ENCODE measurements around the gene SDK1.

Gene SDK1

DNA sequence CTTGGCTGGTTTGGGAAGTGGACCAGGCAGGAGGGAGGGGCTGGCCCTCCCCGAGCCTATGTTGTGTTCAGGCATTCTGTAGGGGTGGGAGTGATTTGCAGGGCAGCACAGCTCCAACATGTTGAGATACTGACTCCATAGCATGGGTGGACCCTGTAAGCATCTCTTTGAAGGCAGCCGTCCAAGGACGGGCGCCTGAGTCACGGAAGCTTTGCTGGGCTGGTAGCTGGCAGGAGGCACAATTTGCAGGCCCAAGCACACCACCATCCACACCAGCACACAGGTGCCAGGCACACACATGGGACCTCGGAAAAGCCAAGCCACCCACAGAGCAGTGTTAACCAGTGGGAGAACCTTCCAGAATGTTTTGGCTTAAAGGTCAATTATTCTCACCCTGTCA is 875.9 kb downstream of the SDK1 start:
- no peak for DNase-seq

DNA sequence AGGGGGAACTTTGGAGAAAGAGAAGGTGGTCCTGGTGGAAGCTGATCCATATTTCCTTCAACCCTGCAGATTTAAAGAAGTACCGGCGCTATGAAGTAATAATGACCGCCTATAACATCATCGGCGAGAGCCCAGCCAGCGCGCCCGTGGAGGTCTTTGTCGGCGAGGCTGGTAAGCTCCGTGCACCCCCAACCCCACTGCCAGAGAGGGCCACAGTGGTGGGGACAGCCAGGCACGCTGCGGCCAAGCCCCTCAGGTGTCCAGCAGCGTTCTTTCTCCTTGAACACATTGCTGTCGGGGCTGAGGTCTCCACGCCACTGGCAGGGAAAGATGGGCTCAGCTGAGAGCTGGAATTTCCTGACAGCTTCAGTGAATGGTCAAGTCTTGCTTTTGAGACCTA is 877.4 kb downstream of the SDK1 start:
- no peak for DNase-seq

DNA sequence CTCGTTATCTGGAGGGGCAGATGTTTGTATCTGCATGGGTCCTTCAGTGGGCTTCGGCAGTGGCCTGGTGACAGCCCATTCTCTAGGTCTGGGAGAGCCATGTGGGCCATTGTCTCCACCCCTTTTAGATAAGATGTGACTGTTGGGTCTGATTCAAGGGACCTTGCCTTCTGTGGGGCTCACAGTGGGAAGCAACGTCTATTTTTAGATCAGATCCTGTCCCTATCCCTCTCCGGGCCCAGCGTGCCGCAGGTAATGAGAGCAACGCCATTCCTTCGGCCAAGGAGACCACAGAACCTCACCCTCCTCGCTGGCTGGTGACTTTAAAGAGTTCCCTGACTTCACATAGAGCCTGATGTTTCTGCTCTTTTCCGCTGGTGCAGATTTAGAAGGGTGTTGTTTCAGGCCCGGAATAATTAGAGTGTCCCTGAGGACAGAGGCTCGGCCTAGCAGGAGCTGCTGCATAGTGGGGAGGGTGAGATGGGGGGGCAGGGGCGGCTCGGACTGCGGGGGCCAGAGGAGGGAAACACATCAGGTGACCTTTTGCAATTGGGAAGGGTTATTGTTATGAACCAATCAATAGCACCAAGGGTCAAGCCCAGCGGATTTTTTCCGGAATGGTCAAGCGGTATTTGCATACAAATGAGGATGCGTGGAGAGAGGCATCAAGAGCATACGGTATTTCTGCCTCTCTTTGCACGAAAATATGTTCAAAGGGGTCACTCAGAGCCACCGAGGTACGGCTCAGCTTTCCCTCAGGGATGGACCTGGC is 878.0 kb downstream of the SDK1 start:
- DNase-seq = no peak

DNA sequence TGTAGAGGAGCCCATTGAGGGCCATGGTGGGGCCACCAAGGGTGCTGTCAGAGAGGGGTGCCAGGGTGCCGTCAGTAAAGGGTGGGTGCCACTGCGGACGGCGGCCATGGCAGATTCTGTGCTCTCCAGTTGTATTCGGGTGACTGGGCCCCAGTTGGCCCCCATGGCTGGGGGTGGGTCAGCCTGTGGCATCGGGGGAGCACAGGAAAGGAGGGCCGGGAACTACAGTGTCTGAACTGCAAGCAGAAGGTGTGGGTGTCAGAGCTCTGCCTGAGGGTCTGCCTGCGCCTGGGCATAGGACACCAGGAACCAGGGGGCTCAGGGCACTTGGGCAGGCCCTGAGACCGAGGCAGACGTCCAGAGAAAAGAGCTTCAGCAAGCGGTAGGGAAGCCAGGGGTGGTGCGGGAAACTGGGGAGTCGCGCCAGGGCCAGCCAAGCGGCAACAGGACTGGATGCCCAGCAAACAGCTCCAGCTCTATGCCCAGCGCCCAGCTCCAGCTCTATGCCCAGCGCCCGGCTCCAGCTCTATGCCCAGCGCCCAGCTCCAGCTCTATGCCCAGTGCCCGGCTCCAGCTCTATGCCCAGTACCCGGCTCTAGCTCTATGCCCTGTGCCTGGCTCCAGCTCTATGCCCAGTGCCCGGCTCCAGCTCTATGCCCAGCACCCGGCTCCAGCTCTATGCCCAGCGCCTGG is 878.8 kb downstream of the SDK1 start:
- DNase-seq = no peak

DNA sequence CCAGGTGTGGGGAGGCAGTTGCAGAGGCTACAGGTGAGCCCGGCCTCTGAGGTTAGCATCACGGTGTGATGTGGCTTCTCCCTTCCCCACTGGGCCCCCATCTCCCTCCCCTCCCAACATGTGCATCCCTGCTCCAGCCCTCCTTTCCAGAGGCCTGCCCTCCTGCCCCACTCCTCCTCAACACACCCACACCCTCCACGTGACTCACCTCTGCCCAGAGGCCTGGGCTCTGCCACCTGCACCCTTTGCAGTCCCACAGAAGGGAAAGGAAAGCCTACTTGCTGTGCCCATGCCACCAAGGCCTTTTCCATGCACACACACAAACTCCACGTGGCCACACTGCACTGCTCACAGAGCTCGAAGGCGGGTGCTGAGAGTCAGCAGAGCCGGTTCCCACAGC is 880.4 kb downstream of the SDK1 start:
- no peak for DNase-seq

DNA sequence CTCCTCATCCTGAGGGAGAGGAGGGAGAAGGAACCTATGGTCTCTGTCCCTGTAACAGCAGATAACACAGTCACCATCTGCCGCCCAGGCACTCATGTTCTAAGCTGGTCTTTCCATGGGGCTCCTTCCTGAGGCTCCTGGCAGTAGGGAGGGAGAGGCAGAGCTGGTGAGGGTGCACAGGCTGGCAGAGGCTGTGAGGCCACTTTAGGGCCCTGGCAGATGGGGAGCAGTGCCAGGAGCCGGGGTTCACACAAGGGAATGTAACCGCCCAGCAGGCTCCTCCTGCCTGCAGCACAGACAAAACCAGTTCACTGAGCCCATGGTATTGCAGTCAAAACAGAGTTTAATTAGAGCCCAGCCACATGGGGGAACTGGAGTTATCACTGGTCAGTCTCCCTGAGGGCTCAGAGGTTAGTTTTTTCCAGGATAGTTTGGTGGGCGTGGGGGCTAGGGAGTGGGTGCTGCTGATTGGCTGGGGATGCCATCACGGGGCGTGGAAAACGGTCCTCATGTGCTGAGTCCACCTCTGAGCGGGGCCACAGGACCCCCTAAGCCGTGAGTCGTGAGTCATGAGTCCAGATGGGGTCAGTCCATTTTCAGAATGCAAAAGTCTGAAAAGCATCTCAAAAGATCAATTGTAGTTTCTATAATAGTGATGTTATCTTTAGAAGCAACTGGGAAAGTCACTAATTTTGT is 881.7 kb downstream of the SDK1 start:
- no peak for DNase-seq

DNA sequence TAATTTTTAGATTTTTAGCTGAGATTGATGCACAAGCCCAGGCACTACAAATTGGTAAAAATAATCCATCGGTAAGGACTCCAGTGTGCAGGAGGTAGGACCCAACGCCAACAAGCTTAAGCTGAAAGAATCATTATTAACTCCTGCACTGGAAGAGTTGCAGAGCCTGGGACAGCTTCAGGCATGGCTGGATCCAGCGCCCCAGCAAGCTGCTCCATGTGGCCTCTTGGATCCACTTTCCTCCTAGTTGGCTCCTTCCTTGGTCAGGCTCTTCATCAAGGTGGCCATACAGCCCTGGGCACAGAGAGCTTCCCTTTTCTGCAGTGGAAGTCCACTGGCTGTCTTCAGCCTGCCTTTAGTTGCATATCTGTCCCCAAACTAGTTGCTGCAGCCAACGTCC is 883.6 kb downstream of the SDK1 start:
- no peak for DNase-seq

DNA sequence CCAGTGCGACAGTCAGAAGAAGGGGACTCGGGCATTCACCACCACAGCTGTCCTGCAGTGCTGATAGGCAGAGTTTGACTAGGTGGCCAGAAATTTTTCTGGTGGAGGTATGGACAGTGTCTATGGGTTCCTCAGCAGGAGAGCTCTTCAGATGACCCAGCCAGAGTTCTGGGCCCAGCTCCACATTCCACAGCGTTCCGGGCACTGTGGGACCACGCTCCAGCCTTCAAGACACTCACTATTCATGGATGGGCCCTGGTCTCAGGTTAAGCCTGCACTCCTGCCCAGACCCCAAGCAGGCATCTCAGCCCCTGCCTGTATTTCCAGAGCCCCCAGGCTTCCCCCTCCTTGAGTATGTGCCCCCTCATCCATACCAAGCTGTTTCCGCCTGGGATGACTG is 884.1 kb downstream of the SDK1 start:
- no peak for DNase-seq

DNA sequence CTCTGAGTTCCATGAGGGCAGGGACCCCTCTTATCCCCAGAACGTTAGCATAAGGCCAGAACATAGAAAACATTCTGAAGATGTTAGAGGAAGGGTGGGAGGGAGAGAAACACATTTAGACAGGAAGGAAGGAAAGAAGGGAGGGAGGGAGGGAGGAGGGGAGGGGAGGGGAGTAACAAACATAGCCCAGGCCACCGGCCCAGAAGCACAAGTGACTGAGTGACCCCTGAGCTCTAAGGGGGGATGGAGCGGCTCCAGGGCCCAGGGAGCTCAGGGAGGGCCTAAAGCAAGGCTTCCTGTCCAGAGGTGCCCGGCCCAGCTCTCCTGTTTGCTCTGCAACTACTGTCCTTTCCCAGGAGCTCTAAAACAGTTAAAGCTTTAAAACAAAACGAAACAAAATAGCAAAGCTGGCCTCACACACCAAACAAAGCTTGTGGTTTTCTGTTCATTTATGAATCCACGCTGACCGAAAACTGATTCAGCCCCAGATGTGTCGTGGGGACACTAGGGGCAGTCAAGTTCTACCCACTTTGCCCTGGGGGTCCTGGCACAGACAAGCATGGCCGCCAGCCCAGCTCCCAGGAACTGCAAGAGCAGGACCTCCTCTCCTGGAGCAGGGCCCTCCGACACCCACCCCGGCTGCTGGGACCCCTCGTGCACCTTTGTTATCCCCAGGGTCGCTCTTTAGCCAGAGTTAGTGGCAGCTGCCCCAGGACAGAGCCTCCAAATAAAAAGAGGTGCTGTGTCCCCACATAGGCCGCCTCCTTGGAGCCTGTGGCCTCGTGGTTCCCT is 884.9 kb downstream of the SDK1 start:
- no peak for DNase-seq

DNA sequence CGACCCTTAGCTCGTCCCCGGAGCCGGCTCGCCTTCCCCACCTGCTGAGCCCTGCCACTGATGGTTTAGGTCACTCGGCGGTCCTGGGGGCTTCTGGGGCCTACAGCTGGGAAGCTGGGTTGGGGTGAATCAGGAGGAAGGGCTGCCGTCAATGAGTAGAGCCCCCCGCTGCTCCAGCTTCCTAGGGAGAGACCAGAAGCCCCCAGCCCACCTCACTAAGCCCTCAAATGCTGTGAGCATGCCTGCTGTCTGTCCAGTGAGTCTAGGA is 885.4 kb downstream of the SDK1 start:
- no peak for DNase-seq

DNA sequence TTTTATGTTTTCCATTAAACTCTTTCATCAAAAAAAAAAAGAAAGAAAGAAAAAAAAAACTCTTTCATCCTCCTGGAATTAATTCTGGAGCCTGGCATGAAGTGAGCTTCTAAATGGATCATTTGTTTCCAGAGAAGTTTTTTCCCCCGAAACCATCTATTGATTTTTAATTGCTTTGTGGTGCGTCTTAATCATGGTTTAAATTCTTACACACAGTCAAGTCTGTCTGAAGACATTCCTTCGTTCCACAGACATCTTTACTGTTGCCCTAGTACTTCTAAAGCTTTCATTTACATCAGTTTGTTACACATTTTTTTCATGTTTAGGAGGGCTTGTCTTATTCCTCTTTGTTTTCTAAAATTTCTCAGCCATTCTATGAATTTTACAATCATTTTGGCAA is 887.6 kb downstream of the SDK1 start:
- no peak for DNase-seq

DNA sequence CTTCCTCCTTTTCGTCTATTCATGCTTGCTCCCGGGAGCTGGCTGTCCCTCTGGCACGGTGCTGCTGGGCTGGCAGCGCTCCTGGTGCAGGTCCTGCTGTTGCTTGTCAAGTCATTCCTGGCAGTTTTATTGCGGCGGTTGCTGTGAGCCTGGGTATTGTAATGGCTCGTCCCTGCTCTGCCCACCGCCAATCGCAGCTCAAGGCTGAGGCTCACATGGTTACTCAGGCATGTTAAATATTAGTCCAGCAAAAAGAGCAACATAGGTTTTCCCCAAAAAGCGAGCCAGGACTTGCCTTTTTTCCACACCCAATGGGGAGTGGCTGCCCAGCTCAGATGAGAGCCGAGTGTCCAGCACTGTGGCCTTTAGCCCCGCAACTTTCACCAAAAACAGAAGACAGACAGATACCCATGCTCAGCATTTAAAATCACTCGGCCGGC is 888.1 kb downstream of the SDK1 start:
- DNase-seq = no peak

DNA sequence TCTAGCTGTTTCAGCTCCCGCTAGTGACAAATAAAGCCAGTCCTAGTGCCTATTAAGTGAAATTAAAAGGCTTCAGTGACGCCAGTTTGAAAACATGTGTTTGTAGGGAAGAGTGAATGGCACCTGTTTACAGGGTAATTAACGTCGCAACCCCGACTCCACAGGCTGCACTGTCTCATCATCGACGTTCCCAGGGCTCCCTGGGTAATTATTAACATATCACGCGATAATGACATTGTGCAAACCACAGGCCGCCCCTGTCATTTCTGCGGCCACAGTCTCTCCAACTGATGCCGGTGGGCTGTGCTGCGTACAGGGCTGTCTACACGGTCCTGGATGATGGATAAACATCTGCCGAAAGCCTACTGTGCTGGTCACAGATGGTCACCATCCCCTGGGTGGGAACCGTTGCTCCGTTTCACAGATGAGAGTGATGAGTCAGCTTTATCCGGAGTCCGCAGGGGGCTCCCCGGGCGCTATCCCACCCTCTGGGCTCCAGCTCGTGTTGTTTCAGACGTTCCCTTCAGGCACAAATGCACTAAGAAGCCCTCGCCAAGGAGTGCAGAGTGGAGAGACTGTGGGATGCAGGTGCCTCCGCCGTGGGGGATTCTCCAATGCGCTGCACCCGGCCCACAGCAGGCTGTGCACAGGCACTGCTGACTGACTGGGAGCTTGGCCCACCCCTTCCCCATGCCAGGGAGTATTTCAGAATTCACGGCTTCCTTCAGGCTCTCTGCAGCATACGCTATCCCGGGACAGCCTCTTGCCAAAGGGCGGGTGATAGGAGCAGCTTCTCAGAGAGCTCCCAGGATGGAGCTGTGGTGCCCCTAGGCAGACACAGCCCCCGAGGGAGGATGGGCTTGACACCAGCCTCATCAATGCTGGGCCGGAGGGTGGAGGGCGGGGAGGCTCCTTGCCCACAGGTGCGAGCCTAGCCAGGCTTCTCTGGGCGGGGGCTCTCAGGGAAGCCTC is 889.2 kb downstream of the SDK1 start:
- DNase-seq = no peak

DNA sequence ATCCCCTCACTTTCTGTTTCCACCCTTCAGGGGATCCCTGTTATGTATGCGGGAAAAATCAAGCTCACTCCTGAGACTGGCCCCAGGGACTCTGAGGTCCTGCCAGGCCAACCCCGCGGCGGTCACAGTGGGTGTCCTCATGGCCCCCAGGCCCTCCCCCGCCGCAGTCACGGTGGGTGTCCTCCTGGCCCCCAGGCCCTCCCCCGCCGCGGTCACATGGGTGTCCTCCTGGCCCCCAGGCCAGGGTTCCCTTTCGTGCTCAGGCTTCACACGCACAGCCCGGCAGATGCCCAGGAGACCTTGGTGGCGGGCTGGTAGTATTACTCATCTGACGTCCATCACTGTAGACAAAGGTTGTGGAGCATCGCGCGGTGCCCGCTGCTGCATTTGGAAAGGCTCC is 890.0 kb downstream of the SDK1 start:
- DNase-seq = no peak

DNA sequence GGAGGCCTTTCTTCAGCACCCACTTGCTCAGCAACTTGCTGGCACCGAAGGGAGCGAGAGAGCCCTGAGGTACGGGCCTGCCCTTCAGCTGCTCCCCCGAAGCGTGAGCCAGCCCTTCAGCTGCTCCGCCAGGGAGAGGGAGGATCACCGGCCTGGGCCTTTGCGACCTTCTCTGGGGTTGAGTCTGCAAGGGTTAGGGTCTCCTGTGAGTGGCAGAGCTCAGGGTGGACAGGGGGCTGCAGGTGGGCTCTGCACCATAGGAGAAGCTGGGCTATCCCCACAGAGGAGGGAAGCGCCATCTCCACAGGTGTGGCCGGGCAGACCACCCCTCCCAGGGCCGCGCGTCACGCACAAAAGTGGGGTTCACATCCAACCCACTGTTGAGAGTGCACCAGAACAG is 890.5 kb downstream of the SDK1 start:
- DNase-seq = no peak

DNA sequence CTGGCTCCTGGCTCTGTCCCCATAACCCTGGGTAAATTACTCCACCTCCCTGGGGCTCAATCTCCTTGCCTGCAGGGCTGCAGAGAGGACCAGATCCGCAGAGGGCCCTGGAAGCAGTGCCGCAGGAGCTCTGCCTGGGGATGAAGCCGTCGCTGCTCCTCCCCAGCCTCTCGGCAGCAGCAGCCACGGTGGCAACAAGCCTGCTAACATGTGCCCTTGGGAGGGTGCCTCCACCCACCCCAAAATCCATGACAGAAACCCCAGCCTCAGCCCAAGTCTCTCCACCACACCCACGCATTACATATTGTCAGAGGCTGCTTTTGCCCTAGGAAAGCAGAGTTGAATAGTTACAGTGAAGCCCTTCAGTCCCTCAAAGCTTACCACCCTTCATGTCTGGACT is 894.6 kb downstream of the SDK1 start:
- DNase-seq = no peak

DNA sequence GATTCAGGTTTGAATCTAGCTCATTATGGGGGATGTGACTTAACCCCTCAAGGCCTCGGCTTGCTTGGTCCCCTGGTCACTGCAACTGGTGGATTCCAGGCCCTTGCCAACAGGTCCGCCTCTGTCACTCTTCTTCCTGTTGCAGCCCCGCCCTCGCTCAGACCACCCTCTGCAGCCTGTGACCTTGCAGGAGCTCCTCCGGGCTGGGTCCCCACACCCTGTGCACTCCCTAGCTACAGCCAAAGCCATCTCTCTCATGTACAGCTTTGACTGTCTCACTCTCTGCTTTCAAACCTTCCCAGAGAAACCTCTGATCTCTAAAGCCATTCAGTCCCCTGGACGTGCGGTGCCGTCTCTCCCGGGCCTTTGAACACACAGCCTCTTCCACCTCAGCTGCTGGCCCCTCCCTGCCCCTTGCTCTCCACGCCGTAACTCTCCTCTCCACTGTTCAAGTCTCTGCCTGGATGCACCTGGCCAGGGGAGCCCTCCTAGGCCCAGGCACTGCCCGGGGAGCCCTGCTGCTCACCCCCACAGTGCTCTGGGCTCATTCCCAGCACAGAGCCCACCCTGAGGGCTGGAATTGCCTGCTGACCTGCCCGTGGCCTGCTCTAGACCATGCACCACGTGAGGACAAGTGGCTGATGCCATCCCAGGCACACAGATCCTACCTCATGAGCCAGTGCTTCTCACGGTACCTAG is 895.2 kb downstream of the SDK1 start:
- no peak for DNase-seq

DNA sequence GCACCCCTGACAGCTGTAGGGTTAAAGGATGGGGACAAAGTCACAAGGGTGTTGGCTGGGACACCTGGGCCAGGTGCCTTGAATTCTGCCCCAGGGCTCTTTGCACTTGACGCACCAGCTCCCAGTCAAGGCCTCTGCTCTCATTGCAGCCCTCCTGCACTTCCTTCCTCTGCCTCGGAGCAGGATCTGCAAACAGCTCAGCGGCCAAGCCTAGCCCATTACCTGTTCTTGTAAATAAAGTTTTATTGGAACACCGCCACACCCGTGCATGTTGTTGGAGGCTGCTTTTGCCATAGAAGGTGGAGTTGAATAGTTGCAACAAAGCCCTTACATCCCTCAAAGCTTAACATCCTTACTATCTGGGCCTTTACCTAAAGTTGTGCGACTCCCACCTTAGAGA is 897.2 kb downstream of the SDK1 start:
- DNase-seq = no peak

DNA sequence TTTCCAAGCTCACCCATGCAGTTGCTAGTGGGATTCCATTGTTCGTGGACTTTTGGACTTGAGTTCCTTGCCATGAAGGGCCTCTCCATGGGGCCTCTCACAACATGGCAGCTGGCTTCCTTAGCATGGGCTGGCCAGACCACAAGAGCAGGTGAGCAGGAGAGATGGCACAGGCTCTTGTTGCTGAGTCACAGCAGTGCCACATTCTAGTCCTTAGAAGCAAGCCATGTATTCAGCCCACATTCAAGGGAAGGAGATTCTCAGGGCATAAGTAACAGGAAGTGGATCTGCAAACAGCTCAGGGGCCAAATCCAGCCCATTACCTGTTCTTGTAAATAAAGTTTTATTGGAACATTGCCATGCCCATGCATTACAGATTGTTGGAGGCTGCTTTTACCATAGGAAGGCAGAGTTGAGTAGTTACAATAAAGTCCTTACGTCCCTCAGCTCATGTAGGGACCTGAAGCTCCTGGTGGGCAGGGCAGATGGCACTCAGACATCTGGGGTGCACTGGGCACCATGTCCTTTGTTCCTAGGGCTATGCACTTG is 899.6 kb downstream of the SDK1 start:
- no peak for DNase-seq

DNA sequence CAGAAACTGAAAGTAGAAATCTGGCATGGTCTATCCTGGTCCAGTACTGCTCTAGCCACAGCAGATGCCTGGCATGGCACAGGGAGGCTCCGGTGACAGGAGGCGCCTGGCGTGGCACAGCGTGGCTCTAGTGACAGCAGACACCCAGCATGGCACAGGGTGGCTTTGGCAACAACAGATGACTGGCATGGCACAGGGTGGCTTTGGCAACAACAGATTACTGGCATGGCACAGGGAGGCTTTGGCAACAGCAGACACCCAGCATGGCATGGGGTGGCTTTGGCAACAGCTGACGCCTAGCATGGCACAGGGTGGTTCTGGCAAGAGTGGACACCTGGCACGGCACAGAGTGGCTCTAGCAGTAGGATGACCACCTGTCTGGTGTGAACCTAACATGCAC is 900.5 kb downstream of the SDK1 start:
- no peak for DNase-seq

DNA sequence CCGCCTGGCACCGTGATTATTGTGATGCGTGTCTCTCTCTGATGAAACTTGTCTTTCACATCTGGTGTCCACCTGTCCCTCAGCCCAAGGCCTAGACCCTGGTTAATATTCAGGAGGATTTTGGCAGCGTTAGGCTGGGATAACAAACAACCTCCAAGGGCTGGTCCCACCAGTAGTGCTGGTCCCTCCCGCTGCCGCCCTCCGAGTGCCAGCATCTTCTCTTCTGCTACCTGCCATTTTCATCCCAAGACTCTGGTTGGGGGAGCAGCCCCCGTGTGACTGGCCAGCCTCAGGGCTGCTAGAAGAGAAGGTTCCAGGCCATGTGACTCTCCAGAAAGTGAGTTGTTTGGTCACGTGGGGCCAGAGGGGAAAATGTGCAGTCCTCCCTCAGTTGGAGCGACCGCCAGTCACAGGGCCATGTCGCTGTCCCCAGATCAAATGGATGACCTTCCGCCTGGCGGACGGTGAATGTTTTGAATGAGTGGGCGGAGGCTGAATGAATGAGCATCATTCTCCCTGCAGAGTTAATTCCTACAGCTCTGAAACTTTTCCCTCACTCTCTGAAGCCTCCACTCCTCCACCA is 901.2 kb downstream of the SDK1 start:
- no peak for DNase-seq
